Measurements from ENCODE around the gene PDZRN4. TPM values are rescaled to one million over a fixed set of nuclear protein-coding genes. Genes with fewer than 3 reads are reported as not detected.

PDZRN4 gene
- total RNA-seq: 0.75 TPM
- long read RNA-seq: 0 reads

- Histone ChIP-seq H3K4me3 (peak within 1 kb of the TSS; percentile 33), H3K4me1 (peaks cover 10% of the 10 kb centered on the region), H3K27ac (no peak within 1 kb of the TSS), H3K36me3 (no peaks in the 10 kb centered on the region), H3K27me3 (peaks cover 48% of the 10 kb centered on the region), H3K9me3 (no peaks in the 10 kb centered on the region)
- ATAC-seq (peak; percentile 71), DNase-seq (peak; percentile 63)
- intact Hi-C loops (cut with DNase I): no loop called here
- TF ChIP-seq CTCF (IDR thresholded peaks at IDR 0.05): no peak
Observed at GRCh38 chr12:41188058-41188840, at the start of gene PDZRN4. PDZRN4 (plus strand) TSS chr12:41188320.

DNA sequence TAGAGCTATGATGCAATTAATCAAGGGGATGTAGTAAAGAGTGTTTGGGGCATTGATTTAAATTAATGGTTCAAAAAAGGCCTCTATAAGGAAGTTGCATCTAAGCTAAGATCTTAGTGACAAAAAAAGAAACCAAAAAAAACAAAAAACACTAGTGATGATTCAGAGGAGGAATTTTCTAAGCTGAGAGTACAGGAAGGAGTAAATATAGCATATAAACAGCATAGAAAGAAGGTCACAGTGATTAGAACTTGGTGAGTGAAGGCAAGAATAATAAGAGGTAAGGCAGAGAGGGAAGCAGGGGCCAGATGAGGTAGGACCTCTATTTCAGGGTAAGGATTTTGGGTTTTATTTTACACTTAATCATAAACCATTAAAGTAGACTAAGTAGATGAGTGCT, 48.0 kb upstream of the PDZRN4 start:
- H3K9me3 ChIP-seq: no peaks in the 10 kb centered on the region
- DNase-seq (no peak), ATAC-seq (no peak)
- no peak overlapping the region for H3K4me3 ChIP-seq
- H3K4me1 ChIP-seq: no peaks in the 10 kb centered on the region
- H3K27me3 ChIP-seq: no peaks in the 10 kb centered on the region
- intact Hi-C loops (cut with DNase I): no loop called here
- no peaks in the 10 kb centered on the region for H3K36me3 ChIP-seq
- H3K27ac ChIP-seq: no peak overlapping the region
- no peak for TF ChIP-seq CTCF (IDR thresholded peaks at IDR 0.05)

DNA sequence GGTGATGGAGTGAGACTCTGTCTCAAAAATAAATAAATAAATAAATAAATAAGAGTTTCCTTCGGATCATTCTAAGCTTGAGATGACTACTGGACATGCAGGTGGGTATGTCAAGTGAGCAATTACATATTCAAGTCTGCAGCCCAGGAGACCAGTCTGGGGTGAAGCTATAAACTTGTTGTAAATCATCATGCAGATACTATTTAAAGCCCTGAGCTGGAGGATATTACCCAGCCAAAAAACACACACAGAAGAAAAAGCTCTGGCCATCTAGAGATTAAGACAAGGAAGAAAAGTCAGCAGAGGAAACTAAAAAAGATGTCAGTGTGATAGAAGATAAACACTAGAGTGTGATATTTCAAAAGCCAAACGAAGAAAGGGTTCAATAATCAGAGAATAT, 47.0 kb upstream of the PDZRN4 start:
- intact Hi-C loops (cut with DNase I): no loop called here
- Histone ChIP-seq H3K9me3 (no peaks in the 10 kb centered on the region), H3K4me1 (no peaks in the 10 kb centered on the region), H3K27ac (no peak overlapping the region), H3K36me3 (no peaks in the 10 kb centered on the region), H3K27me3 (no peaks in the 10 kb centered on the region), H3K4me3 (no peak overlapping the region)
- DNase-seq (no peak), ATAC-seq (no peak)
- TF ChIP-seq CTCF (IDR thresholded peaks at IDR 0.05): no peak

DNA sequence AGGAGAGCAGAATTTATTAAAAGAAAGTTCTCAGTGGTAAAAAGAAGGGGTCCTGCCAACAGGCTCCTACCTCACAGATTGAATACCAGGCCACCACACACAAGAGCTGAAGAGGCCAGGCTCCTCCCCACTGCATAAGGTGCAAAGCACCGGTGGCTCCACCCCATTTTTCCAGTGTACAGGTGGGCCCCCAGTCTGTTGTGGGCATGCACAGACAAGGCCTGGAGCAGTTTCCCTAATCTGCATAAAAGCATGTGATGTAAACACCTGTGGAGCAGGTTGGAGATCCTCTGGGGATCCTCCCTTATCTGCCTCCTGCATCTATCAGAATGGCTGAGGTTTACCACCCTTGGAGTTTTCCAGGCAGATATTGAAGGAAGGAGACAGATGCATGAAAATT, 45.7 kb upstream of the PDZRN4 start:
- H3K4me3 ChIP-seq: no peak overlapping the region
- H3K27me3 ChIP-seq: no peaks in the 10 kb centered on the region
- TF ChIP-seq CTCF (IDR thresholded peaks at IDR 0.05): no peak
- intact Hi-C loops (cut with DNase I): no loop called here
- H3K9me3 ChIP-seq: no peaks in the 10 kb centered on the region
- no peaks in the 10 kb centered on the region for H3K36me3 ChIP-seq
- no peaks in the 10 kb centered on the region for H3K4me1 ChIP-seq
- no peak for ATAC-seq
- no peak for DNase-seq
- no peak overlapping the region for H3K27ac ChIP-seq

GRCh38 chr12:41151793-41152192, 36.3 kb upstream of the PDZRN4 start:
- TF ChIP-seq CTCF (IDR thresholded peaks at IDR 0.05): no peak
- Histone ChIP-seq H3K36me3 (no peaks in the 10 kb centered on the region), H3K27ac (no peak overlapping the region), H3K9me3 (no peaks in the 10 kb centered on the region), H3K4me3 (no peak overlapping the region), H3K27me3 (no peaks in the 10 kb centered on the region), H3K4me1 (no peaks in the 10 kb centered on the region)
- no peak for ATAC-seq
- intact Hi-C loops (cut with DNase I): no loop called here
- DNase-seq: no peak
